IPS-20b (cell line): ENCODE data around the gene SPCS3.
"Not testable (repeated sequence)": the region's sequence is repeated elsewhere in the genome, so short reads cannot be mapped to it uniquely, and the experiment has no call there.

ENCODE experiments used
- H3K27ac ChIP-seq: one replicate; pipeline ENCODE4 v1.5.1; 2013; ENCODE audit warnings: low read length
- H3K27me3 ChIP-seq: 2 replicates; pipeline ENCODE4 v1.6.1; 2013; ENCODE audit warnings: mild to moderate bottlenecking, low read length, inconsistent platforms; ENCODE audit not compliant: insufficient read depth
- H3K36me3 ChIP-seq: 2 replicates; pipeline ENCODE4 v1.6.1; 2013; ENCODE audit warnings: low read depth, mild to moderate bottlenecking, inconsistent platforms, low read length, moderate library complexity; ENCODE audit not compliant: insufficient read depth
- H3K4me1 ChIP-seq: 2 replicates; pipeline ENCODE4 v1.6.1; 2013; ENCODE audit warnings: mild to moderate bottlenecking, control low read depth, inconsistent platforms, low read length, moderate library complexity; ENCODE audit not compliant: insufficient read depth
- H3K4me3 ChIP-seq: 2 replicates; pipeline ENCODE4 v1.5.1; 2013; ENCODE audit warnings: mild to moderate bottlenecking, low read length, inconsistent platforms
- H3K9ac ChIP-seq: 2 replicates; pipeline ENCODE4 v1.6.1; 2013; ENCODE audit warnings: low read depth, mild to moderate bottlenecking, inconsistent platforms, low read length, moderate library complexity
- H3K9me3 ChIP-seq: 2 replicates; pipeline ENCODE4 v1.6.1; 2013; ENCODE audit warnings: mild to moderate bottlenecking, low read depth, low read length, inconsistent platforms; ENCODE audit not compliant: insufficient read depth

Gene SPCS3

GRCh38 chr4:176289561-176289960 is 30.2 kb upstream of the SPCS3 start:
- no peaks in the 10 kb centered on the region for H3K4me1 ChIP-seq
- H3K9me3 ChIP-seq, result no peaks in the 10 kb centered on the region
- H3K27ac ChIP-seq, result no peak overlapping the region
- no peak overlapping the region for H3K4me3 ChIP-seq
- H3K27me3 ChIP-seq, result no peaks in the 10 kb centered on the region
- H3K36me3 ChIP-seq, result no peaks in the 10 kb centered on the region
- H3K9ac ChIP-seq, result no peak overlapping the region

- Histone ChIP-seq H3K27ac (no peak overlapping the region), H3K4me3 (no peak overlapping the region), H3K27me3 (no peaks in the 10 kb centered on the region), H3K4me1 (no peaks in the 10 kb centered on the region), H3K36me3 (no peaks in the 10 kb centered on the region), H3K9me3 (no peaks in the 10 kb centered on the region), H3K9ac (no peak overlapping the region)
These were observed 29.2 kb upstream of the SPCS3 start for GRCh38 chr4:176290520-176290919.

- H3K27ac ChIP-seq, result no peak overlapping the region
- H3K4me3 ChIP-seq, result no peak overlapping the region
- no peaks in the 10 kb centered on the region for H3K27me3 ChIP-seq
- no peaks in the 10 kb centered on the region for H3K9me3 ChIP-seq
- no peaks in the 10 kb centered on the region; the same call in 1 of the 2 replicates for H3K4me1 ChIP-seq
- no peaks in the 10 kb centered on the region for H3K36me3 ChIP-seq
- H3K9ac ChIP-seq, result no peak overlapping the region
These were observed 28.0 kb upstream of the SPCS3 start for GRCh38 chr4:176291748-176292147.

GRCh38 chr4:176292920-176293319 is 26.8 kb upstream of the SPCS3 start:
- H3K27ac ChIP-seq, result no peak overlapping the region
- no peaks in the 10 kb centered on the region for H3K36me3 ChIP-seq
- H3K27me3 ChIP-seq, result no peaks in the 10 kb centered on the region
- H3K9me3 ChIP-seq, result no peaks in the 10 kb centered on the region
- H3K4me1 ChIP-seq, result no peaks in the 10 kb centered on the region; the same call in 1 of the 2 replicates
- H3K9ac ChIP-seq, result no peak overlapping the region
- H3K4me3 ChIP-seq, result no peak overlapping the region

- Histone ChIP-seq H3K27me3 (no peaks in the 10 kb centered on the region), H3K27ac (no peak overlapping the region), H3K9me3 (no peaks in the 10 kb centered on the region), H3K4me1 (no peaks in the 10 kb centered on the region; the same call in 1 of the 2 replicates), H3K4me3 (no peak overlapping the region), H3K9ac (no peak overlapping the region), H3K36me3 (no peaks in the 10 kb centered on the region)
These were observed 26.1 kb upstream of the SPCS3 start for GRCh38 chr4:176293660-176294059.

GRCh38 chr4:176295907-176296306 is 23.9 kb upstream of the SPCS3 start:
- not testable (repeated sequence) for H3K4me3 ChIP-seq, H3K27ac ChIP-seq, H3K9me3 ChIP-seq, H3K27me3 ChIP-seq, H3K9ac ChIP-seq, H3K4me1 ChIP-seq, H3K36me3 ChIP-seq

GRCh38 chr4:176298664-176299063 is 21.1 kb upstream of the SPCS3 start:
- Histone ChIP-seq H3K9ac (no peak overlapping the region), H3K27me3 (no peaks in the 10 kb centered on the region), H3K36me3 (no peaks in the 10 kb centered on the region), H3K9me3 (no peaks in the 10 kb centered on the region), H3K4me1 (no peaks in the 10 kb centered on the region; the same call in 1 of the 2 replicates), H3K27ac (no peak overlapping the region), H3K4me3 (no peak overlapping the region)

GRCh38 chr4:176300036-176300435 is 19.7 kb upstream of the SPCS3 start:
- peaks cover 7% of the 10 kb centered on the region; the same call in 1 of the 2 replicates for H3K27me3 ChIP-seq
- peaks cover 7% of the 10 kb centered on the region; the same call in 1 of the 2 replicates for H3K4me1 ChIP-seq
- no peaks in the 10 kb centered on the region for H3K36me3 ChIP-seq
- no peak overlapping the region for H3K27ac ChIP-seq
- no peaks in the 10 kb centered on the region for H3K9me3 ChIP-seq
- H3K9ac ChIP-seq, result no peak overlapping the region
- no peak overlapping the region for H3K4me3 ChIP-seq

- Histone ChIP-seq H3K4me3 (no peak overlapping the region), H3K27ac (no peak overlapping the region), H3K36me3 (no peaks in the 10 kb centered on the region)
These were observed 19.2 kb upstream of the SPCS3 start for GRCh38 chr4:176300565-176300964.

GRCh38 chr4:176302283-176303275 is 17.2 kb upstream of the SPCS3 start:
- peaks cover 7% of the 10 kb centered on the region; the same call in 1 of the 2 replicates for H3K4me1 ChIP-seq
- H3K27ac ChIP-seq, result no peak overlapping the region
- H3K4me3 ChIP-seq, result no peak overlapping the region
- no peak overlapping the region for H3K9ac ChIP-seq
- H3K36me3 ChIP-seq, result no peaks in the 10 kb centered on the region
- H3K9me3 ChIP-seq, result no peaks in the 10 kb centered on the region
- peaks cover 12% of the 10 kb centered on the region; the same call in 1 of the 2 replicates for H3K27me3 ChIP-seq

More at GRCh38 chr4:176300565-176300964, 19.2 kb upstream of the SPCS3 start:
- Histone ChIP-seq H3K9me3 (no peaks in the 10 kb centered on the region), H3K4me1 (peaks cover 7% of the 10 kb centered on the region; the same call in 1 of the 2 replicates), H3K9ac (no peak overlapping the region), H3K27me3 (peaks cover 12% of the 10 kb centered on the region; the same call in 1 of the 2 replicates)

GRCh38 chr4:176303938-176304337 is 15.8 kb upstream of the SPCS3 start:
- H3K9me3 ChIP-seq, result no peaks in the 10 kb centered on the region; the same call in 1 of the 2 replicates
- peaks cover 12% of the 10 kb centered on the region; the same call in 1 of the 2 replicates for H3K27me3 ChIP-seq
- H3K9ac ChIP-seq, result no peak overlapping the region
- no peak overlapping the region for H3K4me3 ChIP-seq
- H3K36me3 ChIP-seq, result no peaks in the 10 kb centered on the region
- no peak overlapping the region for H3K27ac ChIP-seq
- H3K4me1 ChIP-seq, result peaks cover 7% of the 10 kb centered on the region; the same call in 1 of the 2 replicates
